ENCODE measurements around the gene NDUFAF5.

DNA sequence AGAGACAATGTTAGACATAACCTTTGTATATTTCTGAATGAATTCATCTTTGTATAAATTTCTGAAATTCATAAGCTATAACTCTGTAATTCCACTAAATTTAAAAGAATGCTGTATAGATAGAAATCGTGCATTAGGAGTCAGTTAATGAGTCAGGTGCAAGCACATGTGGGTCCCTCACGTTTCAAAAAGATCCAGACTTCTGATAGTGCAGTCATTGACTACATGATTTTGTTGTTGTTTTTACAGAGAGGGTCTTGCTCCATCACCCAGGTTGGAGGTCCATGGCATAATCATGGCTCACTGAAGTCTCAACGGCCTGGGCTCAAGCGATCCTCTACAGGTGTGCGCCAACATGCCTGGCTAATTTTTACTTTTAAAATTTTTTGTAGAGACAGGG, 14.7 kb upstream of the NDUFAF5 start:
- TF ChIP-seq CTCF (conservative IDR thresholded peaks at IDR 0.05): no peak
- TF ChIP-seq EZH2 (IDR thresholded peaks at IDR 0.05; ENCODE audit: low read depth): no peak

All from PC-9 (cell line).